Measurements from ENCODE around the gene TMEM150B. TPM values are rescaled to one million over a fixed set of nuclear protein-coding genes. Genes with fewer than 3 reads are reported as not detected.

TMEM150B gene
- total and polyA plus RNA-seq, 10 donors: 1.7 to 34.1 (median 7.8) TPM

DNA sequence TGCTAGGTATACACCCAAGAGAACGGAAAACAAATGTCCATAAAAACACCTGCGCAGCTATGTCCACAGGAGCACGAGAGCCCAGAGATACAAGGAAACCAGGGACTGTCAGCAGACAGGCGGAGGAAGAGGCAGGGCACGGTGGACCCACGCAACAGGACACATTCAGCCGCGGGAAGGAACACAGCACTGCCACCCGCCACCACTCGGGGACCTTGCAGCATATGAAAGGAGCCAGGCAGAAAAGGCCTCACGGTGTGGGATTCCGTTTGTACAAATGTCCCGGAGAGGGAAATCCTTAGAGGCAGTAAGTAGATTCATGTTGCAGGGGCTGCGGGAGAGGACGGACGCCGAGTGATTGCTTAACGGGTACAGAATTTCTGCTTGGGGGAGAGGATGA lies 53.0 kb downstream of the TMEM150B start:
- TF ChIP-seq CTCF (IDR thresholded peaks at IDR 0.05 in 8 of 11, conservative IDR thresholded peaks at IDR 0.05 in 3 of 11) (no peak), POLR2A (IDR thresholded peaks at IDR 0.05) (no peak), POLR2AphosphoS5 (IDR thresholded peaks at IDR 0.05) (no peak)
- no peaks in the 10 kb centered on the region for H3K9me3 ChIP-seq
- intact Hi-C loops (cut with DNase I; ENCODE audit: low total_unique reads): no loop called here
- peaks cover 0 to 79% (median 32%) of the 10 kb centered on the region in 6 donors for H3K36me3 ChIP-seq
- peaks cover 3 to 29% (median 19%) of the 10 kb centered on the region in 6 donors for H3K4me1 ChIP-seq
- DNase-seq: no peak
- WGBS, 5 donors: 94 to 98% (median 94%) methylated on average over 18 of the region's 18 CpGs
- no peak overlapping the region for H3K4me3 ChIP-seq
- H3K27me3 ChIP-seq (replicated peaks in 1 of 7): no peaks in the 10 kb centered on the region
- H3K27ac ChIP-seq: no peak overlapping the region

DNA sequence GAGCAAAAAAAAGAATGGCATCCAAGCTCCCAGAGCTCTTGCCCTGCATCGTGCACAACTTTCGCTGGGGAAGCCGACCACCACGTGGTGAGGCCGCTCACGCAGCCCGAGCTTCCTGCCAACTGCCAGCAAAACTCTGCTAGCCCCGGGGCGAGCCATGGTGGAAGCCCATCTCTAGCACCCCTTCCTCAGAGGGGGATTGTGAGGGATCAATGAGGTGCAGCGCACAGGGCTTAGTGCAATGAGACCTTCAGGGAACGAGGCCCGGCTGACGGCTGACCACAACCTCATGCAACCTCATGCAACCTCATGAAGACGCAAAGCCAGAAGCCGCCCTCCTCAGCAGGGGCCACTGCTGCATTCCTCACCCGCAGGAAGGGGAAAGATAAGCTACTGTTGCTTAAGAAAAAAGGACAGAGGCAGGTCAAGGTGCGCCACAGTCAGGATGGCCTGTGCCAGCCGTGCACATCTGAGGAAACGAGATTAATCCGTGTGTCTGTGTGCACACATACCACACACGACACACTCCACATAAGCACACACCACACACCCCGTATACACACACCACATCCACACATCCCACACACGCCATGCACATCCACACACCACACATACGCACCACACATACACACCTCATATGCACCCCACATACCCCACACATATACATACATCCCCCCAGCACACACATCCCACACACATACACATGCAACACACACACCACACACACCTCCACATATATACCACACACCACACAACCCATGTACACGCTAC lies 54.8 kb downstream of the TMEM150B start:
- peaks cover 0 to 11% (median 2%) of the 10 kb centered on the region in 6 donors for H3K4me1 ChIP-seq
- no peak for TF ChIP-seq CTCF (IDR thresholded peaks at IDR 0.05 in 8 of 11, conservative IDR thresholded peaks at IDR 0.05 in 3 of 11)
- no peak for TF ChIP-seq POLR2AphosphoS5 (IDR thresholded peaks at IDR 0.05)
- no peak for TF ChIP-seq POLR2A (IDR thresholded peaks at IDR 0.05)
- H3K27ac ChIP-seq: no peak overlapping the region
- peaks cover 0 to 71% (median 29%) of the 10 kb centered on the region in 6 donors for H3K36me3 ChIP-seq
- intact Hi-C loops (cut with DNase I; ENCODE audit: low total_unique reads): no loop called here
- DNase-seq: no peak
- no peak overlapping the region for H3K4me3 ChIP-seq
- no peaks in the 10 kb centered on the region for H3K27me3 ChIP-seq (replicated peaks in 1 of 7)
- H3K9me3 ChIP-seq: peaks cover 0 to 5% (median 0%) of the 10 kb centered on the region in 8 donors
- 78 to 94% (median 88%) methylated on average over 25 of the region's 25 CpGs for WGBS, 5 donors

DNA sequence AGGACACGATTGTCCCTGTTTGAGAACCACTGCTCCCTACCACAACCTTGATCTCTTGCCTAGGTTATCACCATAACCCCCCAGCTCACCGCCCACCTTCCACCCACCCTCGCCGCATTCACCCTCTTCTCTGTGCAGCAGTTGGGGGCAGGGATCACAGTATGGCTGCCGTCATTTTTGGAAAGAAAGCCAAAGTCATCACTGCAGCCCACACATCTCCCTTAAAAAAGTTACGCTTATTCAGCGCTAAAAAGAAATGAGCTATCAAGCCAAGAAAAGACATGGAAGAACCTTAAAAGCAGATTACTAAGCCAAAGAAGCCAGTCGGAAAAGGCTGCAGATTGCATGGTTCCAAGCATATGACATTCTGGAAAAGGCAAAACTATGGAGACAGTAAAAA lies 55.8 kb downstream of the TMEM150B start:
- no peak for DNase-seq
- 92 to 99% (median 95%) methylated on average over 8 of the region's 8 CpGs for WGBS, 5 donors
- H3K9me3 ChIP-seq: peaks cover 0 to 5% (median 0%) of the 10 kb centered on the region in 8 donors
- TF ChIP-seq CTCF (IDR thresholded peaks at IDR 0.05 in 8 of 11, conservative IDR thresholded peaks at IDR 0.05 in 3 of 11): no peak
- no peak for TF ChIP-seq POLR2AphosphoS5 (IDR thresholded peaks at IDR 0.05)
- TF ChIP-seq POLR2A (IDR thresholded peaks at IDR 0.05): no peak
- H3K36me3 ChIP-seq: peaks cover 0 to 62% (median 25%) of the 10 kb centered on the region in 6 donors
- peaks cover 0 to under 1% (median 0%) of the 10 kb centered on the region in 6 donors for H3K4me1 ChIP-seq
- no peak overlapping the region for H3K27ac ChIP-seq
- H3K27me3 ChIP-seq (replicated peaks in 1 of 7): no peaks in the 10 kb centered on the region
- intact Hi-C loops (cut with DNase I; ENCODE audit: low total_unique reads): no loop called here
- H3K4me3 ChIP-seq: no peak overlapping the region

DNA sequence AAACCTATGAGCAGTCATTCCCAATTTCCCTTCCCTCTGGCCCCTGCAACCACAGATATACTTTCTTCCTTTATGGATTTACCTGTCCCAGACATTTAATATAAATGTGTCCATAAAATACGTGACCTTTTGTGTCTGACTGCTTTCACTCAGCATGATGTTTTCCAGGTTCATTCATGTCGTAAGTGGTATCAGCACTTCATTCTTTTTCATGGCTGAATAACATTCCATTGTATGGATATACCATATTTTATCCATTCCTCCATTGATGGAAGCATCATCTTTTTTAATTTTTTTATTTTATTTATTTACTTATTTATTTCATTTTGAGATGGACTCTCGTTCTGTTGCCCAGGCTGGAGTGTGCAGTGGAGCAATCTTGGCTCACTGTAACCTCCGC lies 58.3 kb downstream of the TMEM150B start:
- Histone ChIP-seq H3K36me3 (peaks cover 0 to 45% (median 5%) of the 10 kb centered on the region in 6 donors), H3K4me3 (no peak overlapping the region), H3K4me1 (no peaks in the 10 kb centered on the region), H3K27ac (no peak overlapping the region), H3K9me3 (peaks cover 0 to 5% (median 0%) of the 10 kb centered on the region in 8 donors), H3K27me3 (replicated peaks in 1 of 7) (no peaks in the 10 kb centered on the region)
- TF ChIP-seq POLR2AphosphoS5 (IDR thresholded peaks at IDR 0.05): no peak
- no peak for TF ChIP-seq CTCF (IDR thresholded peaks at IDR 0.05 in 8 of 11, conservative IDR thresholded peaks at IDR 0.05 in 3 of 11)
- TF ChIP-seq POLR2A (IDR thresholded peaks at IDR 0.05): no peak
- intact Hi-C loops (cut with DNase I; ENCODE audit: low total_unique reads): no loop called here
- 95 to 98% (median 96%) methylated on average over 4 of the region's 4 CpGs for WGBS, 5 donors
- DNase-seq: no peak
